Measurements from ENCODE around the gene KCNH5. TPM values are rescaled to one million over a fixed set of nuclear protein-coding genes. Genes with fewer than 3 reads are reported as not detected.

Gene KCNH5
- total and polyA plus RNA-seq, 4 donors, result not detected

GRCh38 chr14:62768753-62769152 is 276.5 kb downstream of the KCNH5 start:
- Histone ChIP-seq H3K9me3 (ENCODE audit: control insufficient read depth in 4 of 4, low read length in 3 of 4) (no peaks in the 10 kb centered on the region), H3K4me1 (ENCODE audit: control insufficient read depth in 4 of 4, insufficient read depth in 4 of 4, low read length in 3 of 4) (no peaks in the 10 kb centered on the region), H3K9ac (ENCODE audit: low read depth in 1 of 2, low read length in 2 of 2) (no peak overlapping the region), H3K36me3 (ENCODE audit: control insufficient read depth in 4 of 4, insufficient read depth in 3 of 4, low read depth in 1 of 4, low read length in 3 of 4) (no peaks in the 10 kb centered on the region), H3K27me3 (ENCODE audit: control insufficient read depth in 4 of 4, insufficient read depth in 4 of 4, low read length in 3 of 4) (no peaks in the 10 kb centered on the region), H3K27ac (ENCODE audit: low read depth in 1 of 2, low read length in 2 of 2) (no peak overlapping the region), H3K4me3 (ENCODE audit: low read depth in 1 of 3, low read length in 3 of 3) (no peak overlapping the region)
- WGBS, result 76% methylated on average over 2 of the region's 2 CpGs
- TF ChIP-seq EGR1 (IDR thresholded peaks at IDR 0.05; ENCODE audit: low read depth in 2 of 2) (no peak), FOXA2 (IDR thresholded peaks at IDR 0.05) (no peak), JUND (IDR thresholded peaks at IDR 0.05) (no peak), YY1 (IDR thresholded peaks at IDR 0.05) (no peak), FOXA1 (IDR thresholded peaks at IDR 0.05) (no peak), REST (IDR thresholded peaks at IDR 0.05) (no peak), RAD21 (IDR thresholded peaks at IDR 0.05) (no peak), NR2F2 (IDR thresholded peaks at IDR 0.05) (no peak), HNF4A (conservative IDR thresholded peaks at IDR 0.05) (no peak), GABPA (IDR thresholded peaks at IDR 0.05 in 1 of 2, conservative IDR thresholded peaks at IDR 0.05 in 1 of 2) (no peak), CTCF (IDR thresholded peaks at IDR 0.05; ENCODE audit: low read depth, low read length, missing input control) (no peak), TAF1 (conservative IDR thresholded peaks at IDR 0.05) (no peak), ATF3 (IDR thresholded peaks at IDR 0.05) (no peak), MAX (IDR thresholded peaks at IDR 0.05) (no peak), SP1 (IDR thresholded peaks at IDR 0.05) (no peak), HNF4G (IDR thresholded peaks at IDR 0.05) (no peak), ZBTB33 (IDR thresholded peaks at IDR 0.05) (no peak)
- no peak for DNase-seq (ENCODE audit: low spot score)

- TF ChIP-seq MAX (IDR thresholded peaks at IDR 0.05) (no peak), HNF4G (IDR thresholded peaks at IDR 0.05) (no peak), ZBTB33 (IDR thresholded peaks at IDR 0.05) (no peak), FOXA1 (IDR thresholded peaks at IDR 0.05) (no peak), GABPA (IDR thresholded peaks at IDR 0.05 in 1 of 2, conservative IDR thresholded peaks at IDR 0.05 in 1 of 2) (no peak), NR2F2 (IDR thresholded peaks at IDR 0.05) (no peak), YY1 (IDR thresholded peaks at IDR 0.05) (no peak)
- Histone ChIP-seq H3K4me3 (ENCODE audit: low read depth in 1 of 3, low read length in 3 of 3) (no peak overlapping the region), H3K9ac (ENCODE audit: low read depth in 1 of 2, low read length in 2 of 2) (no peak overlapping the region), H3K27ac (ENCODE audit: low read depth in 1 of 2, low read length in 2 of 2) (no peak overlapping the region), H3K27me3 (ENCODE audit: control insufficient read depth in 4 of 4, insufficient read depth in 4 of 4, low read length in 3 of 4) (peaks cover 0 to 3% (median 0%) of the 10 kb centered on the region in 4 donors), H3K36me3 (ENCODE audit: control insufficient read depth in 4 of 4, insufficient read depth in 3 of 4, low read depth in 1 of 4, low read length in 3 of 4) (no peaks in the 10 kb centered on the region), H3K4me1 (ENCODE audit: control insufficient read depth in 4 of 4, insufficient read depth in 4 of 4, low read length in 3 of 4) (no peaks in the 10 kb centered on the region), H3K9me3 (ENCODE audit: control insufficient read depth in 4 of 4, low read length in 3 of 4) (peaks cover 0 to 2% (median 0%) of the 10 kb centered on the region in 4 donors)
- DNase-seq (ENCODE audit: low spot score), result no peak
Measured at GRCh38 chr14:62763951-62764350, 281.3 kb downstream of the KCNH5 start.

Data from liver (tissue), 9 donors.